OCI-LY3 (cell line): ENCODE data around the gene STX4.

ENCODE experiments used
- EZH2phosphoT487 ChIP-seq: fragments of 200-600 bp; shearing (Covaris generic); IDR thresholded peaks from 2 replicates; pipeline ENCODE4 v1.6.1; 2018; ENCODE audit warnings: antibody characterized with exemption, mixed run types, low read depth
- TF ChIP-seq, protein P1 (sequence below): fragments of 200-600, 300-600 bp; sonication (generic); IDR thresholded peaks from 2 replicates; pipeline ENCODE4 v1.5.1; 2014; ENCODE audit warnings: antibody characterized with exemption, low read length, low read depth

DNA sequence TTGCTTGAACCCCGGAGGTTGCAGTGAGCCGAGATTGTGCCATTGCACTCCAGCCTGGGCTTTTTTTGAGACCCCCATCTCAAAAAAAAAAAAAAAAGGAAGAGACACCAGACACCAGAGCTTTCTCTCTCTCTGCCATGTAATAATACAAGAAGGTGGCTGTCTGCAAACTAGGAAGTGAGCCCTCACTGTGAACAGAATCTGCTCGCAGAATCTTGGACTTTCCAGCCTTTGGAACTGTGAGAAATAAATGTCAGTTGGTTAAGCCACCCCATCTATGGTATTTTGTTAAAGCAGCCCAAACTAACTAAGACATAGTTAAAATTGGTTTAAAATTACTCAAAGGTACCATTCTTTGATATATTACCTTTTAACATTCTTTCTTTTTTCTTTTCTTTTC, 12.8 kb upstream of the STX4 start:
- TF ChIP-seq EZH2phosphoT487, result no peak
- TF ChIP-seq, protein P1, sequence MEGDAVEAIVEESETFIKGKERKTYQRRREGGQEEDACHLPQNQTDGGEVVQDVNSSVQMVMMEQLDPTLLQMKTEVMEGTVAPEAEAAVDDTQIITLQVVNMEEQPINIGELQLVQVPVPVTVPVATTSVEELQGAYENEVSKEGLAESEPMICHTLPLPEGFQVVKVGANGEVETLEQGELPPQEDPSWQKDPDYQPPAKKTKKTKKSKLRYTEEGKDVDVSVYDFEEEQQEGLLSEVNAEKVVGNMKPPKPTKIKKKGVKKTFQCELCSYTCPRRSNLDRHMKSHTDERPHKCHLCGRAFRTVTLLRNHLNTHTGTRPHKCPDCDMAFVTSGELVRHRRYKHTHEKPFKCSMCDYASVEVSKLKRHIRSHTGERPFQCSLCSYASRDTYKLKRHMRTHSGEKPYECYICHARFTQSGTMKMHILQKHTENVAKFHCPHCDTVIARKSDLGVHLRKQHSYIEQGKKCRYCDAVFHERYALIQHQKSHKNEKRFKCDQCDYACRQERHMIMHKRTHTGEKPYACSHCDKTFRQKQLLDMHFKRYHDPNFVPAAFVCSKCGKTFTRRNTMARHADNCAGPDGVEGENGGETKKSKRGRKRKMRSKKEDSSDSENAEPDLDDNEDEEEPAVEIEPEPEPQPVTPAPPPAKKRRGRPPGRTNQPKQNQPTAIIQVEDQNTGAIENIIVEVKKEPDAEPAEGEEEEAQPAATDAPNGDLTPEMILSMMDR, result no peak
